PFSK-1 (cell line): Measurements from ENCODE around the gene PRPF40B.

ENCODE experiments used
- FOXP2 ChIP-seq: optimal IDR thresholded peaks from 2 replicates; pipeline ENCODE3; 2011; ENCODE audit warnings: borderline replicate concordance, control low read depth, inconsistent platforms; ENCODE audit not compliant: insufficient read depth; ENCODE audit errors: extremely low read length, extremely low read depth
- POLR2AphosphoS5 ChIP-seq: IDR thresholded peaks from 2 replicates; pipeline ENCODE4 v1.6.1; 2012; ENCODE audit warnings: low read depth, mild to moderate bottlenecking, control low read depth, low read length, moderate library complexity
- SIN3A ChIP-seq: IDR thresholded peaks from 2 replicates; pipeline ENCODE4 v1.6.1; 2012; ENCODE audit warnings: mild to moderate bottlenecking, low read length, moderate library complexity, borderline replicate concordance; ENCODE audit not compliant: insufficient read depth
- TAF1 ChIP-seq: IDR thresholded peaks from 2 replicates; pipeline ENCODE4 v1.6.1; 2012; ENCODE audit warnings: low read length, control low read depth, borderline replicate concordance; ENCODE audit not compliant: insufficient read depth
- TF ChIP-seq, protein P1 (sequence below), 2 experiments: IDR thresholded peaks; 2 replicates each; pipeline versions ENCODE4 v1.6.1 to v1.8.0; 2011 to 2012; ENCODE audit warnings: low read depth in 2 of 2, low read length in 2 of 2, control low read depth in 1 of 2, inconsistent platforms in 1 of 2, mild to moderate bottlenecking in 1 of 2, moderate library complexity in 1 of 2; ENCODE audit not compliant: insufficient read depth in 1 of 2

The PRPF40B gene

DNA sequence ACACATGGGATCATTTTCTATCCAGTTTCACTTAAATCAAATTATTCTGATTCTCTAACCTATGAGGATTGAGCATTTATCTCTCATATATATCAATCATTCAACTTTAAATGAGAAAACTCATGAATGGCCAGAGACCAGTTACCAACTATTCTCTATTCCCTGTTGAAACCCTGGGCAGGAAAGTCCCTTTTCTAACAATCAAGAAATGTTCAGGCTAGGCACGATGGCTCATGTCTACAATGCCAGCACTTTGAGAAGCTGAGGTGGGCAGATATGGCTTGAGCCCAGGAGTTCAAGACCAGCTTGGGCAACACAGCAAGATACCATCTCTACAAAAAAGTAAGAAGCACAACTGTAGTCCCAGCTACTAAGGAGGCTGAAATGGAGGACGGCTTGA is 65.9 kb downstream of the PRPF40B start:
- no peak for TF ChIP-seq TAF1
- TF ChIP-seq, protein P1, sequence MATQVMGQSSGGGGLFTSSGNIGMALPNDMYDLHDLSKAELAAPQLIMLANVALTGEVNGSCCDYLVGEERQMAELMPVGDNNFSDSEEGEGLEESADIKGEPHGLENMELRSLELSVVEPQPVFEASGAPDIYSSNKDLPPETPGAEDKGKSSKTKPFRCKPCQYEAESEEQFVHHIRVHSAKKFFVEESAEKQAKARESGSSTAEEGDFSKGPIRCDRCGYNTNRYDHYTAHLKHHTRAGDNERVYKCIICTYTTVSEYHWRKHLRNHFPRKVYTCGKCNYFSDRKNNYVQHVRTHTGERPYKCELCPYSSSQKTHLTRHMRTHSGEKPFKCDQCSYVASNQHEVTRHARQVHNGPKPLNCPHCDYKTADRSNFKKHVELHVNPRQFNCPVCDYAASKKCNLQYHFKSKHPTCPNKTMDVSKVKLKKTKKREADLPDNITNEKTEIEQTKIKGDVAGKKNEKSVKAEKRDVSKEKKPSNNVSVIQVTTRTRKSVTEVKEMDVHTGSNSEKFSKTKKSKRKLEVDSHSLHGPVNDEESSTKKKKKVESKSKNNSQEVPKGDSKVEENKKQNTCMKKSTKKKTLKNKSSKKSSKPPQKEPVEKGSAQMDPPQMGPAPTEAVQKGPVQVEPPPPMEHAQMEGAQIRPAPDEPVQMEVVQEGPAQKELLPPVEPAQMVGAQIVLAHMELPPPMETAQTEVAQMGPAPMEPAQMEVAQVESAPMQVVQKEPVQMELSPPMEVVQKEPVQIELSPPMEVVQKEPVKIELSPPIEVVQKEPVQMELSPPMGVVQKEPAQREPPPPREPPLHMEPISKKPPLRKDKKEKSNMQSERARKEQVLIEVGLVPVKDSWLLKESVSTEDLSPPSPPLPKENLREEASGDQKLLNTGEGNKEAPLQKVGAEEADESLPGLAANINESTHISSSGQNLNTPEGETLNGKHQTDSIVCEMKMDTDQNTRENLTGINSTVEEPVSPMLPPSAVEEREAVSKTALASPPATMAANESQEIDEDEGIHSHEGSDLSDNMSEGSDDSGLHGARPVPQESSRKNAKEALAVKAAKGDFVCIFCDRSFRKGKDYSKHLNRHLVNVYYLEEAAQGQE (IDR thresholded peaks at IDR 0.05; ENCODE audit: insufficient read depth in 1 of 2, low read depth in 2 of 2, low read length in 2 of 2) = no peak
- TF ChIP-seq POLR2AphosphoS5 = no peak
- TF ChIP-seq SIN3A = no peak
- no peak for TF ChIP-seq FOXP2

DNA sequence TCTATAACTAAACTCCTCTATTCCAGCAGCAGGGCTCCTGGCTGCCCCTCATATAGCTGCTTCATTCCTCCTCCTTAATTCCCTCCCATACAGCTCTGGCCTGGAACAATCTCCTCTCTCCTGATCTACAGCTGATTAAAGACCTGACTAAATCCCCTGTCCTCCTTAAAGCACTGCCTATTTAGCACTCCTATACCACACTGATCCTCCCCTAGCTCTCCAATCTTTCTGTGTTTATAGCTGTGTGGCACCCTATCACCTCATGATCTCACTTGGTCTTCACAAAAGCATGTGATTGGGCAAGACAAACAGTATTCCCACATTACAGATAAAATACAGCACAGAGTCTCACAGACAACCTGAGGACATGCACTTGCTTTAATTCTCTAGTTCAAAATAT is 66.4 kb downstream of the PRPF40B start:
- no peak for TF ChIP-seq FOXP2
- TF ChIP-seq SIN3A = no peak
- TF ChIP-seq, protein P1 (IDR thresholded peaks at IDR 0.05; ENCODE audit: insufficient read depth in 1 of 2, low read depth in 2 of 2, low read length in 2 of 2) = no peak
- no peak for TF ChIP-seq TAF1
- no peak for TF ChIP-seq POLR2AphosphoS5

DNA sequence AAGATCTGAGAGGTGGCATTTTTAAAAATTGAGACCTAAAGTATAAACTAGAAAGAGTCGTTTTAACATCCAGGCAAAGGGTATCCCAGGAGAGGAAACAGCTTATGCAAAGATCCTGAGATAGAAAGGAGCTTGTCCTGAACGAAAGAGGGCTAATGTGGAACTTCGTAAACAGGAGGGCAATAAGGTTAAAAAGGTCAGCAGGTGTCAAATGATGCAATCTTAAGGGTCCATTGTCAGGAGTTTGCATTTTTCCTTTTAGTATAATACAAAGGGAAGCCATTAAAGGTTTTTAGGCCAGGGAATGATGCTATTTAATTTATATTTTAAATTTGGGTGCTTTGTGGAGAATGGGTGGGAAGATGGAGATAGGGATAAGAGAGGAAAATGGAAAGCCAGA is 69.5 kb downstream of the PRPF40B start:
- no peak for TF ChIP-seq TAF1
- TF ChIP-seq FOXP2 = no peak
- TF ChIP-seq, protein P1 (IDR thresholded peaks at IDR 0.05; ENCODE audit: insufficient read depth in 1 of 2, low read depth in 2 of 2, low read length in 2 of 2) = no peak
- no peak for TF ChIP-seq POLR2AphosphoS5
- TF ChIP-seq SIN3A = no peak

DNA sequence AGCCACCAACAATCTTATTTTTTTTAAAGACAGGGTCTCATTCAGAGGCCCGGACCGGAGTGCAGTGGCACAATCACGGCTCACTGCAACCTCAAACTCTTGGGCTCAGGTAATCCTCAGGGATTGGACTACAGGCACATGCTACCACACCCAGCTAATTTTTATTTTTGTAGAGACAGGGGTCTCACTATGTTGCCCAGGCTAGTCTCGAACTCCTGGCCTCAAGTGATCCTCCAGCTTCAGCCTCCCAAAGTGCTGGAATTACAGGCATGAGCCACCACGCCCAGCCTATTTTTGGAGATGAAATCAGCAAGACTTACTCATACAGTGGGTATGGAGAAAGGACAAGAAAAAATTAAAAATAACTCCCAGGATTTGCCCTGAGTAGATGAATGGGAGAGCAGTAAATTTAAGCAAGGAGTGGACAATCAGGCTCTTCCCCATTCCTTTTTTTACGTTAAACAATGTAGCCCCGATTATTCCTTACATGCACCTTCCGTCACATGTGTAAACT is 70.6 kb downstream of the PRPF40B start:
- TF ChIP-seq, protein P1 (IDR thresholded peaks at IDR 0.05; ENCODE audit: insufficient read depth in 1 of 2, low read depth in 2 of 2, low read length in 2 of 2) = no peak
- no peak for TF ChIP-seq TAF1
- no peak for TF ChIP-seq POLR2AphosphoS5
- TF ChIP-seq FOXP2 = no peak
- TF ChIP-seq SIN3A = no peak
